Esophagus muscularis mucosa (tissue), 4 donors: ENCODE measurements around the gene INPP5B. TPM values are rescaled to one million over a fixed set of nuclear protein-coding genes. Genes with fewer than 3 reads are reported as not detected.
A peak's percentile ranks its signal among the peaks of the same experiment; 100 is the strongest.

Experiments
- DNase-seq: peaks from one replicate; pipeline ENCODE4 v3.0.0-alpha.2; 2017; ENCODE audit errors: extremely low spot score
- H3K27ac ChIP-seq, 4 donors: fragments of 200-600 bp; sonication (generic); replicated peaks in 1 of 4; 1 replicate in 3 of 4; 2 replicates in 1 of 4; pipeline ENCODE4 v1.5.1; 2016 to 2019; ENCODE audit warnings: mild to moderate bottlenecking in 1 of 4
- H3K27me3 ChIP-seq, 4 donors: fragments of 200-600 bp; sonication (generic); one replicate each; pipeline versions ENCODE4 v1.5.1 to v1.6.0; 2016 to 2019
- H3K36me3 ChIP-seq, 4 donors: fragments of 200-600 bp; sonication (generic); one replicate each; pipeline ENCODE4 v1.5.1; 2016 to 2019
- H3K4me1 ChIP-seq, 4 donors: fragments of 200-600 bp; sonication (generic); one replicate each; pipeline ENCODE4 v1.5.1; 2016 to 2019
- H3K4me3 ChIP-seq, 4 donors: fragments of 200-600 bp; sonication (generic); 1 replicate in 2 of 4; 2 replicates in 2 of 4; pipeline ENCODE4 v1.5.1; 2016 to 2019; ENCODE audit warnings: mild to moderate bottlenecking in 4 of 4, moderate library complexity in 1 of 4
- H3K9me3 ChIP-seq, 4 donors: fragments of 200-600 bp; sonication (generic); 1 replicate in 3 of 4; 2 replicates in 1 of 4; pipeline ENCODE4 v1.5.1; 2016 to 2019
- CTCF ChIP-seq, 3 experiments: fragments of 200-600 bp in 2 of 3; fragments of 450-650 bp in 1 of 3; sonication (generic) in 2 of 3; IDR thresholded peaks; one replicate each; pipeline ENCODE4 v1.5.1; 2017 to 2019; ENCODE audit warnings: antibody characterized with exemption in 3 of 3, mild to moderate bottlenecking in 2 of 3, moderate library complexity in 1 of 3
- EP300 ChIP-seq: sonication (generic); formaldehyde crosslinking; IDR thresholded peaks from one replicate; pipeline ENCODE4 v1.6.1; 2017; ENCODE audit warnings: antibody characterized with exemption
- POLR2A ChIP-seq: fragments of 450-650 bp; IDR thresholded peaks from one replicate; pipeline ENCODE4 v1.6.1; 2017; ENCODE audit warnings: antibody characterized with exemption, moderate library complexity, mild to moderate bottlenecking, low read depth
- POLR2AphosphoS5 ChIP-seq, 2 donors: sonication (generic); formaldehyde crosslinking; IDR thresholded peaks; one replicate each; pipeline ENCODE4 v1.6.1; 2017; ENCODE audit warnings: antibody characterized with exemption in 2 of 2
- WGBS: methylation state at CpG from one replicate; pipeline ENCODE4 v1.1.5; 2018; 5-methylcytosine and 5-hydroxymethylcytosine counted together
- intact Hi-C: fragments of 100-400 bp; cut with DNase I; formaldehyde crosslinking; loops from one replicate; pipeline ENCODE4 v1.15.1; 2023
- total RNA-seq, 4 donors: library from RNA; depleted of rRNA; stranded (reverse); fragments of >200 nt; gene quantifications; one replicate each; pipeline versions ENCODE4 v1.1.0 to v1.2.1, GENCODE V29; 2016

The INPP5B gene
- total RNA-seq, 4 donors from 2014 or later: 31.1 to 38.9 (median 36.8) TPM

- Histone ChIP-seq H3K27ac (no peak overlapping the region), H3K27me3 (no peaks in the 10 kb centered on the region), H3K36me3 (peaks cover 0 to 58% (median 39%) of the 10 kb centered on the region in 4 donors), H3K9me3 (no peaks in the 10 kb centered on the region), H3K4me1 (peaks cover 21 to 25% (median 23%) of the 10 kb centered on the region in 4 donors), H3K4me3 (no peak overlapping the region)
- intact Hi-C loops: no loop called here
- DNase-seq: no peak
- TF ChIP-seq POLR2AphosphoS5 (IDR thresholded peaks at IDR 0.05) (no peak), POLR2A (no peak), EP300 (no peak), CTCF (IDR thresholded peaks at IDR 0.05) (no peak)
- 83% methylated on average over 4 of the region's 4 CpGs for WGBS
Observed at GRCh38 chr1:37932759-37933158, 14.1 kb downstream of the INPP5B start.

GRCh38 chr1:37931361-37932158 is 15.3 kb downstream of the INPP5B start:
- 2% methylated on average over 34 of the region's 68 CpGs for WGBS
- Histone ChIP-seq H3K4me1 (peaks cover 25 to 32% (median 29%) of the 10 kb centered on the region in 4 donors), H3K4me3 (peak overlapping the region; percentile 63 to 93 (median 74)), H3K36me3 (peaks cover 0 to 55% (median 29%) of the 10 kb centered on the region in 4 donors), H3K9me3 (no peaks in the 10 kb centered on the region), H3K27ac (peak overlapping the region; percentile 57 to 77 (median 68)), H3K27me3 (no peaks in the 10 kb centered on the region)
- intact Hi-C loops: no loop called here
- TF ChIP-seq POLR2AphosphoS5 (IDR thresholded peaks at IDR 0.05) (peak; percentile 25 to 65), CTCF (IDR thresholded peaks at IDR 0.05) (peak in 2 of 3 experiments; percentile 9 to 37), EP300 (no peak)
- peak; percentile 99 for DNase-seq

GRCh38 chr1:37931102-37931360 is 15.8 kb downstream of the INPP5B start:
- DNase-seq: no peak
- H3K27ac ChIP-seq: peak overlapping the region; percentile 57 to 77 (median 68)
- no peaks in the 10 kb centered on the region for H3K9me3 ChIP-seq
- H3K4me1 ChIP-seq: peaks cover 30 to 37% (median 34%) of the 10 kb centered on the region in 4 donors
- TF ChIP-seq CTCF (IDR thresholded peaks at IDR 0.05) (no peak), POLR2A (no peak), EP300 (no peak), POLR2AphosphoS5 (IDR thresholded peaks at IDR 0.05) (no peak)
- H3K27me3 ChIP-seq: no peaks in the 10 kb centered on the region
- intact Hi-C loops: no loop called here
- peaks cover 0 to 53% (median 24%) of the 10 kb centered on the region in 4 donors for H3K36me3 ChIP-seq
- WGBS: no CpG with 5 or more reads among the region's 6 CpGs
- peak overlapping the region; percentile 63 to 93 (median 74) for H3K4me3 ChIP-seq

GRCh38 chr1:37930246-37931101 is 16.4 kb downstream of the INPP5B start:
- intact Hi-C loops: no loop called here
- Histone ChIP-seq H3K4me3 (peak overlapping the region; percentile 63 to 93 (median 74)), H3K36me3 (peaks cover 0 to 47% (median 18%) of the 10 kb centered on the region in 4 donors), H3K4me1 (peaks cover 35 to 43% (median 40%) of the 10 kb centered on the region in 4 donors), H3K27ac (peak overlapping the region; percentile 57 to 77 (median 68)), H3K27me3 (no peaks in the 10 kb centered on the region), H3K9me3 (no peaks in the 10 kb centered on the region)
- TF ChIP-seq EP300 (no peak), POLR2A (no peak), CTCF (IDR thresholded peaks at IDR 0.05) (no peak), POLR2AphosphoS5 (IDR thresholded peaks at IDR 0.05) (no peak)
- 81% methylated on average over 13 of the region's 13 CpGs for WGBS
- DNase-seq: no peak
